Lower leg skin (tissue), 4 donors: Measurements from ENCODE around the gene ARID1B. TPM values are rescaled to one million over a fixed set of nuclear protein-coding genes. Genes with fewer than 3 reads are reported as not detected.

Experiments used
- DNase-seq, 2 donors: peaks; one replicate each; pipeline ENCODE4 v3.0.0-alpha.2; 2019; ENCODE audit warnings: low spot score in 2 of 2
- H3K4me3 ChIP-seq: fragments of 200-600 bp; sonication (generic); 2 replicates; pipeline ENCODE4 v1.5.1; 2017; ENCODE audit warnings: mild to moderate bottlenecking, low read depth; ENCODE audit not compliant: poor library complexity, severe bottlenecking
- POLR2A ChIP-seq, 2 donors: fragments of 450-650 bp; IDR thresholded peaks; one replicate each; pipeline ENCODE4 v1.6.1; 2016 to 2017; ENCODE audit warnings: antibody characterized with exemption in 2 of 2, mild to moderate bottlenecking in 1 of 2, moderate library complexity in 1 of 2
- WGBS, 2 donors: methylation state at CpG; one replicate each; pipeline ENCODE4 v1.1.5; 2018; 5-methylcytosine and 5-hydroxymethylcytosine counted together
- intact Hi-C: fragments of 100-400 bp; cut with DNase I; formaldehyde crosslinking; loops from one replicate; pipeline ENCODE4 v1.15.0; 2023; ENCODE audit warnings: low total_unique reads
- total RNA-seq, 4 donors: library from RNA; depleted of rRNA; stranded (reverse); fragments of >200 nt; gene quantifications; one replicate each; pipeline ENCODE4 v1.1.0, GENCODE V29; 2016
- TF ChIP-seq, protein P1 (sequence below), 3 donors: fragments of 450-650 bp; IDR thresholded peaks; one replicate each; pipeline ENCODE4 v1.5.1; 2016; ENCODE audit warnings: antibody characterized with exemption in 3 of 3, mild to moderate bottlenecking in 3 of 3, moderate library complexity in 2 of 3

The ARID1B gene
- total RNA-seq, 4 donors from 2014 or later: 87.3 to 132 (median 102) TPM

DNA sequence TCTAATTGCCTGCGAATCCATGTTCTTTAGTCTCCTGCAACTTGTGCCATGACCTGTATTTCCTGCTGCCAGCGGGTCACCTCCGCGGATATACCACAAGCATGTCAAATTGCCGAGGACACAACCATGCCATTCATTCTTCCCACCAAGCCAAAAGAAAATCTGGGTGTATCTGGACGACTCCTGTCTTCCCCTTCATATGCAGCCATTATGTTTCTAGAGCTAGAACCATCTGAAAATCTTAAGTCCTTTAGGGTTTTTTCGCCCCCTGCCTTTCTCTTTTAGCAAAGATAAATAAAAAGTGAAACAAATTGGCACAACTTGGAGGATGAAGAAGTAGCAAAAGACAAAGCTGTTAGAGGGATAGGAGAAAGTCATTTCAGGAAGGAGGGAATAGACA, 242.6 kb downstream of the ARID1B start:
- WGBS, 2 donors: 55% methylated on average over 7 of the region's 7 CpGs
- intact Hi-C loops: no loop called here
- no peak for DNase-seq
- TF ChIP-seq, protein P1, sequence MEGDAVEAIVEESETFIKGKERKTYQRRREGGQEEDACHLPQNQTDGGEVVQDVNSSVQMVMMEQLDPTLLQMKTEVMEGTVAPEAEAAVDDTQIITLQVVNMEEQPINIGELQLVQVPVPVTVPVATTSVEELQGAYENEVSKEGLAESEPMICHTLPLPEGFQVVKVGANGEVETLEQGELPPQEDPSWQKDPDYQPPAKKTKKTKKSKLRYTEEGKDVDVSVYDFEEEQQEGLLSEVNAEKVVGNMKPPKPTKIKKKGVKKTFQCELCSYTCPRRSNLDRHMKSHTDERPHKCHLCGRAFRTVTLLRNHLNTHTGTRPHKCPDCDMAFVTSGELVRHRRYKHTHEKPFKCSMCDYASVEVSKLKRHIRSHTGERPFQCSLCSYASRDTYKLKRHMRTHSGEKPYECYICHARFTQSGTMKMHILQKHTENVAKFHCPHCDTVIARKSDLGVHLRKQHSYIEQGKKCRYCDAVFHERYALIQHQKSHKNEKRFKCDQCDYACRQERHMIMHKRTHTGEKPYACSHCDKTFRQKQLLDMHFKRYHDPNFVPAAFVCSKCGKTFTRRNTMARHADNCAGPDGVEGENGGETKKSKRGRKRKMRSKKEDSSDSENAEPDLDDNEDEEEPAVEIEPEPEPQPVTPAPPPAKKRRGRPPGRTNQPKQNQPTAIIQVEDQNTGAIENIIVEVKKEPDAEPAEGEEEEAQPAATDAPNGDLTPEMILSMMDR (IDR thresholded peaks at IDR 0.05): no peak
- TF ChIP-seq POLR2A (IDR thresholded peaks at IDR 0.05): no peak
- no peak overlapping the region for H3K4me3 ChIP-seq

DNA sequence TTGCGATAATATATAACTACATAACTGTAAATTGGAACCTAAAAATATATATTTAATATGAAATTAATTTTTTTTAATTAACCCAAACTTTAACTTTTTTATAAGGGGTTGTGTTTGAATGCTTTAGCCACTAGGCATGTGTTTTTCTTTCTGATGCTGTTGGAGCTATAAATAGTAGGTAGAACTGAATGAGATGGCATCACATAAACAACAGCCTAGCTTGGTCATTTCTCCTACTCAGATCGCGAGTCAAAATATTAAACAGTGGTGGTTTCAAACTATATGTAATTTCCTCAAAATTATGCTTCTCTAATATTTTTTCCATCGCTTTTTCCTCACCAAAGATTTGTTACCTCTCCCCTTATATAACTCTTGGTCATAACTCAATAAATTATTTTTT, 243.2 kb downstream of the ARID1B start:
- DNase-seq: no peak
- peak overlapping the region; percentile 72 for H3K4me3 ChIP-seq
- 25 to 30% methylated on average over 4 of the region's 4 CpGs for WGBS, 2 donors
- TF ChIP-seq, protein P1 (IDR thresholded peaks at IDR 0.05): no peak
- TF ChIP-seq POLR2A (IDR thresholded peaks at IDR 0.05): no peak
- intact Hi-C loops: no loop called here

DNA sequence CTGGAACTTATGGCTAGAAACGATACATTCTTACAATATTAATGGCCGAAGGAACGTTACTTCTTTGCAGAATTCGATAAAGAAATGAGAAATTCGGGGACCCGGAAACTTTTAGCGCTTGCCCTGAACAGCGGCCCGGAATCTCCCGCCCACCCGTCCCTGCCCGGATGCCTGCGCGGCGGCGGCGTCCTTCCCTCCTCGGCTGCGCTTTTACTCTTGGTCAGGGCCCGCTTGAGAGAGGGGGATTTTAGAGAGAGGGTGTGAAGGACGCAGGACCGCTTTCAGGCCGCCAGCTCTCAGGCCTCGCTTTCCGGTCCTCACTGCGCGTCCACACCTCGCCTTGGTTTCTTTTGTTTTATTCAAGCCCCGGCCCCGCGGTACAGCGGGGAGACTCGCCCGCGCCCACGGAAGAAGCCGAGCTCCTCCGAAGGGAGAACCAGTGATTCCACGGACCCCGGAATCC, 243.7 kb downstream of the ARID1B start:
- TF ChIP-seq, protein P1 (IDR thresholded peaks at IDR 0.05): no peak
- no peak for TF ChIP-seq POLR2A (IDR thresholded peaks at IDR 0.05)
- peak overlapping the region; percentile 72 for H3K4me3 ChIP-seq
- intact Hi-C loops: no loop called here
- DNase-seq: peak in 1 of 2 donors; percentile 93
- WGBS, 2 donors: 0 to 1% methylated on average over 40 of the region's 40 CpGs

DNA sequence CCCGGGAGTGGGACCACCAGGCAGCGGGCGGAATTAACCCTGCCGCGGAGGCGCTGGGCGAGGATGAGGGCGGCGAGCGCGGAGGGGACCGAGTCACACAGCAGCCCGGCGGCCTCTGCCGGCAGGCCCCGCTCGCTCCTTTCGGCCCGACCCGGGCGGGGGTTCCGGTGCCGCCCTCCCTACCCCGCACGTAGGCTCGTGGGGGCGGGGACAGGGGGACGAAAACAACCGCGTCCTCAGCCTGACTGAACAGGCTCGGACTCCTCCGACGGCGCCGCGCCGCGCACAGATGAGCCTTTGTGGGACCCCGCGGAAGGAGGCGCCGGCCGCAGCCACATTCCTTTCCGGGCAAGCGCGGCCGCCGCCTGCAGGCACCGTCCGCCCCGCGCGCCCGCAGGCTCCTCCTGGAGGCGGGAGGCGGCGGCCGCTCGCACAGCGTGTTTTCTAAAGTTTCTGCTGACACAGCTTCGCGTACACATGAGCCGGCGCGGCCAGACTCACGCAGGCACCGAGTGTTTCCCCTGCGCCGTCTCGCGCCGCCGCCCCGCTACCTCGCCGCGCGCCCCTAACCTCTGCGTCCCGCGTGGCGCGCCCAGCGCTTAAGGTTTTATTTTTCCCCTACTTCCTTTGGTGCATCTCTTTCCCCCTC, 244.3 kb downstream of the ARID1B start:
- intact Hi-C loops: no loop called here
- WGBS, 2 donors: 0% methylated on average over 33 to 67 of the region's 84 CpGs
- DNase-seq: peak; percentile 89 to 98
- H3K4me3 ChIP-seq: peak overlapping the region; percentile 72
- TF ChIP-seq, protein P1 (IDR thresholded peaks at IDR 0.05): no peak
- TF ChIP-seq POLR2A (IDR thresholded peaks at IDR 0.05): peak in 1 of 2 donors; percentile 84

DNA sequence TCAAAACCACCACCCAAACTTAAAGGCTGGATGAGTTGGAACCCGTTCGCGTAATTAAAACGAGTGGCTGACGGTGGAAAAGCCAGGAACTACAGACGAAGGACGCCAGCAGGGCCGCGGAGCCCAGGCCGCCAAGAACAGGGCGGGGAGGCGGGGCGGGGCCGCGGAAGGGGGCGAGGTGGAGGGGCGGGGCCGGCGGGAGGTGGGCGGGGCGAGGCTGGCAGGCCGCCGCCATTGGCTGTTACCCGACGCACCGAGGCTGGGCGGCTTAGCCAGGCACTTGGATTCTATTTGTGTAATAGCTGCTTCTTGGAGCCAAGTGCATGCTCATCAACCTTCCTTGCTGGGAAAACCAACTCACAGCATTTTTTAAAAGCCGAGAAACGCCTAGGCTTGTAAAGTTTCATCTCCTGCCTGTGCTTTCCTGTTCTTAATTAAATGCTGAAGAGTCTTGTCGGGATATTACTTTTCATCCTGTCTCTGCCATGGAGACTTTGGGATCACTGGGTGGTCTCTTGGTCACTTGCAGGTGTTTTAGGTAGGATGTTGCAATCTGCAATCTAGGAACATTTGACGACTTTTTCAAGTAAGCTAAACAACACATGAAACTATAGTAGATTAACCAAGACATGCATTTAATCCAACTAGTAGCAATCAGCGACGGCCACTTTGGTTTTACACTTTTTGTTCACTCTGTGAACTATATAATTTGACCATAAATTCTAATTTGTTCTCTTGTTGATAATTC, 245.0 kb downstream of the ARID1B start:
- no peak for TF ChIP-seq POLR2A (IDR thresholded peaks at IDR 0.05)
- TF ChIP-seq, protein P1 (IDR thresholded peaks at IDR 0.05): no peak
- peak overlapping the region; percentile 72 for H3K4me3 ChIP-seq
- intact Hi-C loops: no loop called here
- 2% methylated on average over 31 to 33 of the region's 33 CpGs for WGBS, 2 donors
- DNase-seq: peak; percentile 90 to 97
